Endothelial cell of umbilical vein (primary cell): ENCODE data around the gene DOCK1. TPM values are rescaled to one million over a fixed set of nuclear protein-coding genes. Genes with fewer than 3 reads are reported as not detected.

Experiments
- BruUV-seq: library from RNA; stranded (reverse); fragments of 400-500 nt; replicated peaks from 2 replicates; lab custom pipeline; 2021; lab: Mats Ljungman, UMichigan
- CTCF ChIA-PET: fragments of 300-600, 350-600 bp; sonication (Branson Sonifier 250); formaldehyde crosslinking; loops from one replicate; lab custom pipeline; 2021; ENCODE audit warnings: antibody characterized with exemption, inconsistent platforms; lab: Charles Lee
- POLR2A ChIA-PET: fragments of 300-600, 350-600 bp; sonication (Branson Sonifier 250); formaldehyde crosslinking; loops from one replicate; lab custom pipeline; 2021; ENCODE audit warnings: antibody characterized with exemption, inconsistent platforms; lab: Charles Lee
- DNase-seq: peaks from one replicate; pipeline ENCODE4 v3.0.0-alpha.2; 2011; ENCODE audit warnings: low read depth, low spot score
- FAIRE-seq: peaks from 2 replicates; lab custom pipeline; 2011; peaks lifted over from hg19 to GRCh38; lab: Jason Lieb, UNC
- H2AFZ ChIP-seq: 2 replicates; pipeline ENCODE4 v1.6.0; 2012; ENCODE audit warnings: low read depth, low read length, control low read depth, inconsistent platforms
- H3K27ac ChIP-seq: 2 replicates; pipeline ENCODE4 v1.5.1; 2011; ENCODE audit warnings: low read depth, mild to moderate bottlenecking, control low read depth, low read length, moderate library complexity; ENCODE audit not compliant: insufficient read depth
- H3K27me3 ChIP-seq, 2 experiments: 2 replicates each; pipeline versions ENCODE4 v1.6.0 to v1.6.1; 2011; ENCODE audit warnings: low read length in 2 of 2, mixed read lengths in 1 of 2; ENCODE audit not compliant: control insufficient read depth in 2 of 2, insufficient read depth in 2 of 2
- H3K36me3 ChIP-seq, 2 experiments: 2 replicates in 1 of 2; 3 replicates in 1 of 2; pipeline ENCODE4 v1.5.1; 2011; ENCODE audit warnings: low read length in 2 of 2, mild to moderate bottlenecking in 1 of 2, moderate library complexity in 1 of 2; ENCODE audit not compliant: control insufficient read depth in 2 of 2, insufficient read depth in 2 of 2; ENCODE audit errors: extremely low read depth in 1 of 2
- H3K4me1 ChIP-seq: 3 replicates; pipeline ENCODE4 v1.5.1; 2011; ENCODE audit warnings: mild to moderate bottlenecking, low read length; ENCODE audit not compliant: control insufficient read depth, insufficient read depth; ENCODE audit errors: extremely low read depth
- H3K4me2 ChIP-seq: 2 replicates; pipeline ENCODE4 v1.6.1; 2011; ENCODE audit warnings: low read length, control low read depth, mixed read lengths; ENCODE audit not compliant: insufficient read depth
- H3K4me3 ChIP-seq, 3 experiments: fragments of 200-600 bp in 1 of 3; sonication (generic), shearing (Covaris generic) in 1 of 3; replicated peaks in 1 of 3; 2 replicates each; pipeline ENCODE4 v1.5.1; 2011 to 2016; ENCODE audit warnings: control low read depth in 3 of 3, low read length in 3 of 3, mild to moderate bottlenecking in 2 of 3, inconsistent platforms in 1 of 3, low read depth in 1 of 3, moderate library complexity in 1 of 3; ENCODE audit not compliant: insufficient read depth in 1 of 3
- H3K79me2 ChIP-seq: 2 replicates; pipeline ENCODE4 v1.6.0; 2012; ENCODE audit warnings: low read length, inconsistent platforms; ENCODE audit not compliant: control insufficient read depth, insufficient read depth
- H3K9ac ChIP-seq: replicated peaks from 2 replicates; pipeline ENCODE3; 2011; ENCODE audit warnings: low read length, control low read depth; ENCODE audit not compliant: insufficient read depth; ENCODE audit errors: extremely low read depth
- H3K9me1 ChIP-seq: replicated peaks from 3 replicates; pipeline ENCODE4 v1.6.0; 2011; ENCODE audit warnings: mild to moderate bottlenecking, low read length; ENCODE audit not compliant: control insufficient read depth, insufficient read depth; ENCODE audit errors: extremely low read depth
- H3K9me3 ChIP-seq: replicated peaks from 2 replicates; pipeline ENCODE4 v1.5.1; 2012; ENCODE audit warnings: low read length, inconsistent platforms; ENCODE audit not compliant: control insufficient read depth, insufficient read depth
- H4K20me1 ChIP-seq: replicated peaks from 2 replicates; pipeline ENCODE3; 2011; ENCODE audit warnings: mild to moderate bottlenecking, low read length; ENCODE audit not compliant: control insufficient read depth, insufficient read depth; ENCODE audit errors: extremely low read depth
- EZH2 ChIP-seq: IDR thresholded peaks from 2 replicates; pipeline ENCODE4 v1.6.1; 2012; ENCODE audit warnings: borderline replicate concordance, low read depth, mild to moderate bottlenecking, moderate library complexity, low read length, inconsistent platforms; ENCODE audit not compliant: severe bottlenecking
- FOS ChIP-seq: IDR thresholded peaks from 2 replicates; pipeline ENCODE4 v1.6.1; 2011; ENCODE audit warnings: mild to moderate bottlenecking, low read length, moderate library complexity, borderline replicate concordance; ENCODE audit not compliant: insufficient read depth
- GATA2 ChIP-seq: IDR thresholded peaks from 2 replicates; pipeline ENCODE4 v1.7.0; 2011; ENCODE audit warnings: low read depth, mild to moderate bottlenecking, moderate library complexity, mixed read lengths, low read length; ENCODE audit not compliant: insufficient read length, insufficient read depth
- JUN ChIP-seq: IDR thresholded peaks from 2 replicates; pipeline ENCODE4 v1.6.1; 2011; ENCODE audit warnings: borderline replicate concordance, low read depth; ENCODE audit not compliant: insufficient read length, insufficient read depth
- MYC ChIP-seq: IDR thresholded peaks from one replicate; pipeline ENCODE4 v1.6.1; 2011; ENCODE audit warnings: mild to moderate bottlenecking, low read depth, low read length
- POLR2A ChIP-seq: IDR thresholded peaks from 2 replicates; pipeline ENCODE4 v1.6.1; 2012; ENCODE audit warnings: low read depth, mild to moderate bottlenecking, control low read depth, low read length
- POLR2AphosphoS5 ChIP-seq: IDR thresholded peaks from 2 replicates; pipeline ENCODE4 v1.6.1; 2012; ENCODE audit warnings: low read depth, mild to moderate bottlenecking, control low read depth, low read length, moderate library complexity; ENCODE audit not compliant: insufficient read depth
- dilution Hi-C: fragments of 300-500 bp; cut with MboI; formaldehyde crosslinking; loops from one replicate; pipeline ENCODE4 v1.15.0; 2019; ENCODE audit warnings: low sequenced_read_pairs; ENCODE audit not compliant: extremely low pct_ligation_motif_present
- intact Hi-C: fragments of 100-400 bp; cut with micrococcal nuclease; formaldehyde crosslinking; loops from one replicate; pipeline ENCODE4 v1.10.0; 2022
- polyA plus RNA-seq, 4 experiments: library from polyadenylated mRNA; depleted of rRNA in 3 of 4; stranded (reverse) in 3 of 4; unstranded in 1 of 4; fragments of >200 nt; gene quantifications; 2 replicates each; pipeline versions ENCODE4 v1.2.1 to v1.2.3, GENCODE V29; 2011 to 2012; ENCODE audit warnings: missing spikeins in 1 of 4
- total RNA-seq: library from RNA; stranded (reverse); gene quantifications from 2 replicates; pipeline ENCODE4 v1.2.3, GENCODE V29; 2021
- TF ChIP-seq, protein P1 (sequence below): IDR thresholded peaks from 2 replicates; pipeline ENCODE4 v1.6.1; 2011; ENCODE audit not compliant: insufficient read depth, insufficient read length
- TF ChIP-seq, protein P2 (sequence below), 2 donors: IDR thresholded peaks; 1 replicate in 1 of 2; 2 replicates in 1 of 2; pipeline ENCODE4 v1.5.1; 2011; ENCODE audit warnings: low read length in 2 of 2, mild to moderate bottlenecking in 2 of 2, moderate library complexity in 2 of 2, control low read depth in 1 of 2, inconsistent platforms in 1 of 2, low read depth in 1 of 2; ENCODE audit not compliant: insufficient read depth in 1 of 2; ENCODE audit errors: extremely low read depth in 1 of 2

DOCK1 gene
- total and polyA plus RNA-seq, 2 donors (not counting 3 experiments of a cell fraction or from before 2014, with no cell fraction given), result 22.5 to 83.1 TPM

DNA sequence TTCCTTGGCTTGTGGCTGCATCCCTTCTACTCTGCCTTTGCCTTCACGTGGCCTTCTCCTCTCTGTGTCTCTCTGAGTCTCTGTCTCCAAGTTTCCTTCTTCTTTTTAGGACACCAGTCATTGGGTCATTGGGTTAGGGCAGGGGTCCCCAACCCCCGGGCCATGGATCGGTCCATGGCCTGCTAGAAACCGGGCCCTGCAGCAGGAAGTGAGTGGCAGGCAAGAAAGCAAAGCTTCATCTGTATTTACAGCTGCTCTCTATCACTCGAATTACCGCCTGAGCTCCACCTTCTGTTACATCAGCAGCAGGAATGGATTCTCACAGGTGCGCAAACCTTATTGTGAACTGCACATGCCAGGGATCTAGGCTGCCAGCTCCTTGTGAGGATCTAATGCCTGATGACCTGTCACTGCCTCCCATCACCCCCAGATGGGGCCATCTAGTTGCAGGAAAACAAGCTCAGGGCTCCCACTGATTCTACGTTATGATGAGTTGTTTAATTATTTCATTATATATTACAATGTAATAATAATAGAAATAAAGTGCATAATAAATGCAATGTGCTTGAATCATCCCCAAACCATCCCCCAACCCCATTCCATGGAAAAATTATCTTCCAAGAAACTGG lies 47.9 kb upstream of the DOCK1 start:
- CTCF ChIA-PET, result no interaction called here
- dilution Hi-C loops (no loop called here), intact Hi-C loops (no loop called here)
- Histone ChIP-seq H3K36me3 (no peaks in the 10 kb centered on the region), H3K9me3 (no peaks in the 10 kb centered on the region), H3K79me2 (no peaks in the 10 kb centered on the region), H4K20me1 (no peaks in the 10 kb centered on the region), H2AFZ (no peak overlapping the region), H3K4me2 (no peak overlapping the region), H3K4me1 (no peaks in the 10 kb centered on the region), H3K4me3 (no peak overlapping the region), H3K27me3 (no peaks in the 10 kb centered on the region), H3K9ac (no peak overlapping the region), H3K27ac (no peak overlapping the region), H3K9me1 (no peaks in the 10 kb centered on the region)
- no peak for DNase-seq
- BruUV-seq, result no TSS peak
- no peak for FAIRE-seq
- POLR2A ChIA-PET, result no interaction called here
- TF ChIP-seq FOS (no peak), GATA2 (no peak), POLR2AphosphoS5 (no peak), MYC (no peak), JUN (no peak), POLR2A (no peak), EZH2 (no peak)
- TF ChIP-seq, protein P1, sequence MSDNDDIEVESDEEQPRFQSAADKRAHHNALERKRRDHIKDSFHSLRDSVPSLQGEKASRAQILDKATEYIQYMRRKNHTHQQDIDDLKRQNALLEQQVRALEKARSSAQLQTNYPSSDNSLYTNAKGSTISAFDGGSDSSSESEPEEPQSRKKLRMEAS, result no peak
- TF ChIP-seq, protein P2, sequence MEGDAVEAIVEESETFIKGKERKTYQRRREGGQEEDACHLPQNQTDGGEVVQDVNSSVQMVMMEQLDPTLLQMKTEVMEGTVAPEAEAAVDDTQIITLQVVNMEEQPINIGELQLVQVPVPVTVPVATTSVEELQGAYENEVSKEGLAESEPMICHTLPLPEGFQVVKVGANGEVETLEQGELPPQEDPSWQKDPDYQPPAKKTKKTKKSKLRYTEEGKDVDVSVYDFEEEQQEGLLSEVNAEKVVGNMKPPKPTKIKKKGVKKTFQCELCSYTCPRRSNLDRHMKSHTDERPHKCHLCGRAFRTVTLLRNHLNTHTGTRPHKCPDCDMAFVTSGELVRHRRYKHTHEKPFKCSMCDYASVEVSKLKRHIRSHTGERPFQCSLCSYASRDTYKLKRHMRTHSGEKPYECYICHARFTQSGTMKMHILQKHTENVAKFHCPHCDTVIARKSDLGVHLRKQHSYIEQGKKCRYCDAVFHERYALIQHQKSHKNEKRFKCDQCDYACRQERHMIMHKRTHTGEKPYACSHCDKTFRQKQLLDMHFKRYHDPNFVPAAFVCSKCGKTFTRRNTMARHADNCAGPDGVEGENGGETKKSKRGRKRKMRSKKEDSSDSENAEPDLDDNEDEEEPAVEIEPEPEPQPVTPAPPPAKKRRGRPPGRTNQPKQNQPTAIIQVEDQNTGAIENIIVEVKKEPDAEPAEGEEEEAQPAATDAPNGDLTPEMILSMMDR (IDR thresholded peaks at IDR 0.05; ENCODE audit: extremely low read depth in 1 of 2, insufficient read depth in 1 of 2, low read depth in 1 of 2, low read length in 2 of 2), result no peak
